Measurements from ENCODE around the gene COL13A1.

The COL13A1 gene

GRCh38 chr10:69893271-69893900, 91.7 kb downstream of the COL13A1 start:
- DNase-seq, result no peak

DNA sequence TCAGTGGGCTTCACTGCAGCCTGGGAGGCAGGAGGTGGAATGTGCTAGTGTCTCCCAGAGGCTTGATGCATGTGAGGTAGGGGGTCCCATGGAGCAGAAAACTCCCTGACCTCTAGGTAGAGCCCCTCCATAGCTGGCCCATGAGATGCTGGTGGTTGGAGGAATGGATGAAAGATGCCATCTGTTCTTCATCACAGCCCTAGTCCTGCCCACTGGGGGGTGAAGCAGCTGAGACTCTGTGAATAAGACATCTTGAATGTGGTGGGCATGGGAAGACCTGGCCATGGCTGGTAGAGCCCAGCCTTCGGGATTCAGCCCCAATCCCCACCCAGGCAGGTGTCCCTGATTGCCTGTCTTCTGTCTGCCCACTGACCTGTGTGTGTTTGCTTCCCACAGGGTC, 92.5 kb downstream of the COL13A1 start:
- no peak for DNase-seq

- no peak for DNase-seq
These were observed 94.1 kb downstream of the COL13A1 start for GRCh38 chr10:69895759-69896158.

GRCh38 chr10:69896606-69897231, 95.0 kb downstream of the COL13A1 start:
- DNase-seq, result no peak

DNA sequence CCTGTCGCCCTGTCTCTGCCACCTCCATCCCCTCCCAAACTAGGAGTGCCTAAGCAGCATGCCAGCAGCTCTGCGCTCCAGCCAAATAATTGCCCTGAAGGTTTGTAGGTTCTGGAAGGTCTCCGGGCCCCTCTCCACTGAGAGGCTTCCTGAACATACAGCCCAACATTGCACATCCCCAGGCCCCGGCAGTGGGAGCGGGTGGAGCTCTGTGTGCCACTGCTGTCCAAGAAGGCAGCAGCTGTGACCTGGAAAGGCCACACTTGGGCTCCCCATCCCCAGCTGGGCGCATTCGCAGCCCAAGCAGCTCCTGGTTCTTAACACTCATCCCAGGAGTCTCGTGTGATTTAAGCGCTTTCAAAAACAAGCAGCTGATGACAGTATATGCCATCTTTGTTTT, 95.7 kb downstream of the COL13A1 start:
- DNase-seq, result no peak

DNA sequence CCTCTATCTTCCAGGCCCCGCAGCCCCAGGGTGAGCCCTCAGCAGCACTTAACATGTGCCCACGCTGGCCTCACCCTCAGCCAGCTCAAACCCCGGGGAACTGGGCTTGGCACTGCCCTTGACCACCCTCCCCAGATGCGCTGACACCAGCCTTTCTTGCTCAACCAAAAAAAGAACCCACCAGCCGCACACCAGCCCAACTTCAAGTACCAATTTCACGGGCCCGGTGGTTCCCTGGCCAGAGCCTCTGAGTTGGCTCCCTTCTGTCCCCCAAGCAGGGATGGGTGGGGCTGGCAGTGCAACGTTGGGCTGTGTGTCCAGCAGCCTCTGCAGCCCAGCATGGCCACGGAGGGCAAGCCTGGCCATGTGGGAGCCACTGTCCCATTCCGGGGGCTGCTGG, 96.3 kb downstream of the COL13A1 start:
- no peak for DNase-seq

- DNase-seq, result no peak
These were observed 96.8 kb downstream of the COL13A1 start for GRCh38 chr10:69898524-69898923.

DNA sequence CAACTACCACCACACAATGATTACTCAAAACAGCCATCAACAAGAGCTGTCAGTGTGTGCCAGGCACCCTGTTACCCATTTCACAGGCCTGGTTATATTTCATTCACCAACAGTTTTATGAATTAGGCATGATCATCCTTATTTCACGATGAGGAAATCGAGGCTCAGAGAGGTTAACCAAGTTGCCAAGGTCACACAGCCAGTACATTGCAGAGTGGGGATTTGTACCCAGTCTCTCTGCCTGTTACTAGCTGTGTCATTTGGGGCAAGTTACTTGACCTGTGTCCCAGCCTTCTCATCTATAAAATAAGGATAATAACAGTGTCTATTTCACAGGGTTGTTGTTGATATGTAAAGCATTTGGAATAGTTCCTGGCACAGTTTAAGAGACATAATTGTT, 97.2 kb downstream of the COL13A1 start:
- no peak for DNase-seq

DNA sequence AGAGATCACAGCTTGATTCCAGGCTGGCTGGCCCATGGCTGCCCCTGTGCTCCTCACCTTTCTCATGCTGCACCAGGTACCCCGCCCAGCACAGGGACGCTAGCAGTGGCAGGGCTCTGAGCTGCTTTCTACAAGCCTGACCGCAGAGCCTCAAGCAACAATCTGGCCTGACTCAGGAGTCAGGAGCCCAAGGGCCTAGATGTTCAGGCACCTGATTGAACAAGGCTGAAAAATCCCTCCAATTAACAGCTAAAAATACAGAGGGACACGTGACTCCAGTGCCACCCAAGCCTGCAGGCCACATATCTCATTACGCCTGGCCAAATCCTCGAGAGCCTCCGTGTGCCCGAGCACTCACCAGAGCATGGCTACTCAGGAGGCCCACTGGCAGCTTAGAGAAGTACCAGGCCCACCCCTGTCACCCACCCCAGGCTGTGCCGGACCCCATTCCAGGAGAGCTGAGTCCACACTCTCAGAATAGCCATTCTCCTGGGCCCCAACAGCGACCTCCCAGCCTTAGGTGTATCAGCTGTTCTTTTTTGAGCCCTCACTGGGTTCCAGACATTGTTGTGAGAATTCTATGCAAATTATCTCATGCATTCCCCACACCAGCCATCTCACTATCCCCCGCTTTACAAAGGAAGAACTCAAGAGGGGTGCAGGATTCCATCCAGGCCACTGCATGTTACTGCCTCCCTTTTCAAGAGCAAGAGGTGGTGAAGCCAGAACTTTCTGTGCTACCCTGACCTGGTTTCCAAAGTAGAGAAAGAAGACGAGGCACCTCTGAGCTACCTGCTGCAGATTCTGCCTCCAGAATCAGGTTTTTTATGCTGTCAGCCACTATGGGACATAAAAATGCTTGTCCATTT, 98.3 kb downstream of the COL13A1 start:
- no peak for DNase-seq

DNA sequence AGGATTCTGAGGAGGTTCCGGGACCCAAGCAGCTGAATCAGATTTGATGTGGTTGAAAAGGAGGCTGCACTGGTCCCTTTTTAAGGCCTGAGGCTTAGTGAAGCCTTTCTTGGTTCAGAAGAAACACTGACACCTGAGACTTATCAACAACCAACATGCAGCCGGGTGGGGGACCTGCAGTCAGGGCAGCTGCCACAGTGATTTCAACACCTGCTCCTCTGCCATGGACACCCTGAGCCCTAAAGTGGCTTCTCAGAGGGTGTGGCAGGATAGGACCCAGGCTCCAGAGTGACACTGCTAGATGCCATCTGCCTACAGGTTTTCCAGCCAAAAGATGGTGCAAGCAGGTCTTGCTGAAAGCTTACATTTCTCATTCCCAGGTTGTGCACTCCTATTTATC, 99.3 kb downstream of the COL13A1 start:
- DNase-seq, result no peak

GRCh38 chr10:69901628-69902505, 100.2 kb downstream of the COL13A1 start:
- no peak for DNase-seq

- no peak for DNase-seq
These were observed 101.3 kb downstream of the COL13A1 start for GRCh38 chr10:69902835-69903535.

DNA sequence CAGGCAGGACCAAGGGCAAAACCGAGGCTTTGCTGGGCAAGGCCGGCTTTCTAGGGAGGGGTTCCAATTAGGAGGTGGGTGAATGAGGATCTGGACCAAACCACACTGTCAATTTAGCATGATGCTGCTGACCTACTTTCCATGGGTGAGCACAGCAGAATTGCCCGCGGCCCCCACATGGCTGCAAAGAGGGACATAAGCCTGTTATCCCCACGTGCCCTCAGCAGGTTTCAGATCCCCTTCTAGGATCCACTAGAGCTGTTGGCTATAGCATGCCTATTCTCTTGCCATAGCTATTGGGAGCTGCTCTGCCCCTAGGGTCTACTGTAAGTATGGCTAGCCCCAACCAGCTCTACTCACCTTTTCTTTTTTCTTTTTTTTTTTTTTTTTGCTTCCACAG, 102.8 kb downstream of the COL13A1 start:
- DNase-seq, result no peak

DNA sequence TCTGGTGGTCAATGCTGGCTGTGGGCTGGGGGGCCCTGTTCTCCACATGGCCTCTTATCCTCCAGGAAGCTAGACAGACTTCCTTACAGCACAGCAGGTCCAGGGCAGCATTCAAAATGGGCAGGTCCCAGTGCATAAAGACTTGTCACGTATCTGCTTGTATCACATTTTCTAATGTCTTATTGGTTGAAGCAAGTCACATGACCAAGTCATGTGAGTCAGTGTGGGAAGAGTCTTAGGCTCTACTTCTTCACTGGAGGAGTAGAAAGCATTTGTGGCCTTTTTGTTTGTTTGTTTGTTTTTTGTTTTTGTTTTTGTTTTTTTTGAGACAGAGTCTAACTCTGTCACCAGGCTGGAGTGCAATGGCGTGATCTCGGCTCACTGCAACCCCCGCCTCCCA, 104.7 kb downstream of the COL13A1 start:
- no peak for DNase-seq

GRCh38 chr10:69907517-69907916, 105.8 kb downstream of the COL13A1 start:
- DNase-seq, result no peak

DNA sequence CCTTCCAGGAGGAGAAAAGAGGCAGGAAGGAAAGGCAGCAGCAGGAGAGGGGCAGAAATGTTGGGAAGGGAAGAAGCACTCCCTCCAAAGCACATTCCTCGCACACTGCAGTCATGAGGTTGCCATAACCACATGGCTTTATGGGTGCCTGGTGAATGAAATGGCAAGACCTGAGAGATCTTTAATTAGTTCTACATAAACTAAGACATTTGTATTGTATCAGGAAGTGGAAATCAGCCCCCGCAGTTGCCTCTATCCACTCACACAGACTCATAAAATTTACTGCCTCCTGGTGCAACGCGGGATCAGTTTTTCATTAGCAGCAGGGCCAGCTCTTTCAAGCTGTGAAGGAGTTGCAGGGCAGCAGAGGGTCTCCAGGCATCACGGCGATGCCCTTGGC, 106.4 kb downstream of the COL13A1 start:
- no peak for DNase-seq

- DNase-seq, result no peak
These were observed 108.9 kb downstream of the COL13A1 start for GRCh38 chr10:69910561-69910960.

- no peak for DNase-seq
These were observed 110.2 kb downstream of the COL13A1 start for GRCh38 chr10:69911613-69912528.

- DNase-seq, result no peak
These were observed 110.9 kb downstream of the COL13A1 start for GRCh38 chr10:69912589-69912988.

GRCh38 chr10:69913606-69914382, 112.1 kb downstream of the COL13A1 start:
- DNase-seq, result no peak
